ENCODE results near the gene CBFA2T3. TPM values are rescaled to one million over a fixed set of nuclear protein-coding genes. Genes with fewer than 3 reads are reported as not detected.

The CBFA2T3 gene
- total RNA-seq, 2 experiments from 2014 or later: not detected

GRCh38 chr16:88913001-88913612 lies 63.9 kb downstream of the CBFA2T3 start:
- Mint-ChIP-seq H3K4me1 (ENCODE audit: low read depth) (no peaks in the 10 kb centered on the region), H3K27ac (no peak overlapping the region), H3K27me3 (ENCODE audit: low read depth) (no peaks in the 10 kb centered on the region), H3K36me3 (ENCODE audit: low read depth) (no peaks in the 10 kb centered on the region), H3K9me3 (no peaks in the 10 kb centered on the region), H3K4me3 (no peak overlapping the region)
- CTCF ChIA-PET: interaction anchor here (0.6 kb wide), 1 partner anchor 16 kb away, joined by 3 read pairs; no protein-coding TSS in a partner anchor
- no peak for DNase-seq
- intact Hi-C loops (cut with micrococcal nuclease): no loop called here

- Mint-ChIP-seq H3K27ac (no peak overlapping the region), H3K4me1 (ENCODE audit: low read depth) (no peaks in the 10 kb centered on the region), H3K4me3 (no peak overlapping the region), H3K27me3 (ENCODE audit: low read depth) (no peaks in the 10 kb centered on the region), H3K36me3 (ENCODE audit: low read depth) (no peaks in the 10 kb centered on the region), H3K9me3 (no peaks in the 10 kb centered on the region)
- intact Hi-C loops (cut with micrococcal nuclease): no loop called here
- CTCF ChIA-PET: interaction anchor here (0.6 kb wide), 1 partner anchor 17 kb away, joined by 3 read pairs; no protein-coding TSS in a partner anchor
- DNase-seq: no peak
Observed at GRCh38 chr16:88912556-88912955, 64.5 kb downstream of the CBFA2T3 start.

GRCh38 chr16:88911946-88912310 lies 65.1 kb downstream of the CBFA2T3 start:
- no peak overlapping the region for H3K27ac Mint-ChIP-seq
- no peaks in the 10 kb centered on the region for H3K4me1 Mint-ChIP-seq (ENCODE audit: low read depth)
- no peaks in the 10 kb centered on the region for H3K27me3 Mint-ChIP-seq (ENCODE audit: low read depth)
- no peaks in the 10 kb centered on the region for H3K9me3 Mint-ChIP-seq
- intact Hi-C loops (cut with micrococcal nuclease): no loop called here
- H3K36me3 Mint-ChIP-seq (ENCODE audit: low read depth): no peaks in the 10 kb centered on the region
- no peak for DNase-seq
- CTCF ChIA-PET: no interaction called here
- H3K4me3 Mint-ChIP-seq: no peak overlapping the region

DNA sequence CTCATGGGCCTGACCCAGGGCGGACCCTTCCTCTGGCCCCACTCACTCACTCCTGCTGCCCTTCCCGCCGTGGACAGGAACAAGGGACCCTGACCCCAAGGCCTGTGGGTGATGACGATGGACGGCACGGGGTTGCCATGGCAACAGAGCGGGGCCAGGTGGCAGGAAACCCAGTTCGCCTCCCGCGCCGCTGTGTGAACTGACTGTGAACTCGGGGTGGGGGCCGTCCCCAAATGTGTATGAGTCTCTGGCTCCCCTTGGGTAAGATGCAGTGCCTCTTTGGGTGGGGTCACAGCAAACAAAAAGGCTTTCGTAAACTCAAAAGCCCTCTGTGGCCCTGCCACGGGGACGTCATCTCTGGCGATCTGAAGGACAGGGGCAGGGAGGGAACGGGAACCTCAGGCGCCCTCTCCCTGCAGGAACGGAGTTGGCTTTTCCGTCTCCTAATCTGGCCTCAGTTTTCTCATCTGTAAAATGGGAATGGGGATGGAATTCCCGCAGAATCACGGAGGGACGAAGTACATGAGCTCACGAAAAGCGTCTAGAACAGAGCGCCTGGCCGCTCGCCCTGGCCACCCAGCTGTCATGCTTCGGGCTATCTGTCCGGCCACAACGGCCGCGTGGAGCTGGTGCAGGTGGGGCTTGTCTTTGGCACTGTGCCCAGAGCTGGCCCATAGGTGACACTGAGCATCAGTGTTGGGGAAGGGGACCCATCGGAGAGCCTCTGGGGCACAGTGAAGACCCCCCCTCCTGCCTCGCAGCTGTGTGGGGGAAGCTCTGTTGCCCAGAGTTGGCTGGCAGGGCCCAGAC lies 65.7 kb downstream of the CBFA2T3 start:
- intact Hi-C loops (cut with micrococcal nuclease): no loop called here
- H3K9me3 Mint-ChIP-seq: no peaks in the 10 kb centered on the region
- no peaks in the 10 kb centered on the region for H3K36me3 Mint-ChIP-seq (ENCODE audit: low read depth)
- no peak overlapping the region for H3K4me3 Mint-ChIP-seq
- DNase-seq: no peak
- CTCF ChIA-PET: no interaction called here
- H3K27ac Mint-ChIP-seq: no peak overlapping the region
- H3K27me3 Mint-ChIP-seq (ENCODE audit: low read depth): no peaks in the 10 kb centered on the region
- no peaks in the 10 kb centered on the region for H3K4me1 Mint-ChIP-seq (ENCODE audit: low read depth)

GRCh38 chr16:88910284-88911135 lies 66.5 kb downstream of the CBFA2T3 start:
- Mint-ChIP-seq H3K27me3 (ENCODE audit: low read depth) (no peaks in the 10 kb centered on the region), H3K27ac (no peak overlapping the region), H3K4me1 (ENCODE audit: low read depth) (no peaks in the 10 kb centered on the region), H3K36me3 (ENCODE audit: low read depth) (no peaks in the 10 kb centered on the region), H3K4me3 (no peak overlapping the region), H3K9me3 (no peaks in the 10 kb centered on the region)
- no peak for DNase-seq
- intact Hi-C loops (cut with micrococcal nuclease): no loop called here
- CTCF ChIA-PET: interaction anchor here (0.5 kb wide), 1 partner anchor 81 kb away, joined by 3 read pairs; no protein-coding TSS in a partner anchor

DNA sequence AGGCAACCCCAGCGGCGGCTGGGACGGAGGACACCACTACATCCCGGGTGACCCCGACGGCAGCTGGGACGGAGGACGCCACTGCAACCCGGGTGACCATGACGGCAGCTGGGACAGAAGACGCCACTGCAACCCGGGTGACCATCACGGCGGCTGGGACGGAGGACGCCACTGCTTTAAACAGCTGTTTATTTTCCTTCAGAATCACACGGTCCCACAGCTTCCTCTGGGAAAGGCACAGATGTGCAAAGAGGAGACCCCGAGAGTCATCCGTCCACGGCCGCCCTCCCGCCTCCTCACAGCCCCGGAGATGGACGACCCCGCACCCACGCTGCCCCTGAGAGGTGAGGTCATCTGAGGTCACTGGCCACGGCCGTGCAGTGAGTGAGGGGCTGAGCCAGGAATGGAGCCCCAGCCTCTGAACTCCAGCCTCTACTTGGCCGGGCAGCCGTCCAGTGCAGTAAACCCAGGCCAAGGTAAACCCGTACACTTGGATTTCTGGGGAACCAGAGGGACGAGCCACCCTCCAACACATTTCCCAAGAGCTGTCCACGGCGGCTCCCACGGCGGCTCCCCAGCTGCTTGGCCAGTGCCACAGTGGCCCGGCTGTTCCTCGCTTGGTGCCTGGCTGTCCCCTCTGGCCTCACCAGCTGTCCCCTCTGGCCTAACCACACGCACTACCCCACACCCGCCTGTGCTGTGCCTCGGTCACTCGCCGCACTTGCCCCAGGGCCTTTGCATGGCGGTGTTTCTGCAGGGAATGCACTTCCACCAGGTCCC lies 67.4 kb downstream of the CBFA2T3 start:
- Mint-ChIP-seq H3K9me3 (no peaks in the 10 kb centered on the region), H3K36me3 (ENCODE audit: low read depth) (no peaks in the 10 kb centered on the region), H3K27ac (no peak overlapping the region), H3K27me3 (ENCODE audit: low read depth) (no peaks in the 10 kb centered on the region), H3K4me3 (no peak overlapping the region), H3K4me1 (ENCODE audit: low read depth) (no peaks in the 10 kb centered on the region)
- DNase-seq: no peak
- CTCF ChIA-PET: interaction anchor here (0.5 kb wide), 1 partner anchor 81 kb away, joined by 3 read pairs; no protein-coding TSS in a partner anchor
- intact Hi-C loops (cut with micrococcal nuclease): no loop called here

DNA sequence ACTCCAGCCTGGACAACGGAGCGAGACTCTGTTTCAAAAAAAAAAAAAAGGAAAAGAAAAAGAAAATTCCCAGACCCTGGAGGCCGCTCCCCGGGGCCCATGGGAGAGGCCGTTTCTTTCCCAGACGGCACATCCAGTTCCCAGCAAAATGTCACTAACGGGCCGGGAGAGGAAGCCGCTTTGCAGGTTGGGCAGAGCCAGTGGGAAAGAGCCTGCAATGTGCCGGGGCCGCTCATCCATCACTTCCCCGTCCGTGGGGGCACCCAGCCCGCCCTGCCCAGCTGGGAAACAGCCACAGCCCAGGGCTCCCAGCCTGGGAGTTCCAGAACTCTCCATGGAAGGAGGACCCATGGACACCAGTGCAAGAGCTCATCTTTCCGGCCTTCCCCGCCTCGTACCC lies 68.7 kb downstream of the CBFA2T3 start:
- intact Hi-C loops (cut with micrococcal nuclease): no loop called here
- no peaks in the 10 kb centered on the region for H3K4me1 Mint-ChIP-seq (ENCODE audit: low read depth)
- CTCF ChIA-PET: no interaction called here
- H3K9me3 Mint-ChIP-seq: no peaks in the 10 kb centered on the region
- no peak overlapping the region for H3K27ac Mint-ChIP-seq
- DNase-seq: no peak
- H3K27me3 Mint-ChIP-seq (ENCODE audit: low read depth): no peaks in the 10 kb centered on the region
- no peak overlapping the region for H3K4me3 Mint-ChIP-seq
- no peaks in the 10 kb centered on the region for H3K36me3 Mint-ChIP-seq (ENCODE audit: low read depth)

- DNase-seq: no peak
- CTCF ChIA-PET: no interaction called here
- Mint-ChIP-seq H3K36me3 (ENCODE audit: low read depth) (no peaks in the 10 kb centered on the region), H3K9me3 (no peaks in the 10 kb centered on the region), H3K27me3 (ENCODE audit: low read depth) (no peaks in the 10 kb centered on the region), H3K27ac (no peak overlapping the region), H3K4me3 (no peak overlapping the region), H3K4me1 (ENCODE audit: low read depth) (no peaks in the 10 kb centered on the region)
- intact Hi-C loops (cut with micrococcal nuclease): no loop called here
Observed at GRCh38 chr16:88907768-88908167, 69.2 kb downstream of the CBFA2T3 start.

DNA sequence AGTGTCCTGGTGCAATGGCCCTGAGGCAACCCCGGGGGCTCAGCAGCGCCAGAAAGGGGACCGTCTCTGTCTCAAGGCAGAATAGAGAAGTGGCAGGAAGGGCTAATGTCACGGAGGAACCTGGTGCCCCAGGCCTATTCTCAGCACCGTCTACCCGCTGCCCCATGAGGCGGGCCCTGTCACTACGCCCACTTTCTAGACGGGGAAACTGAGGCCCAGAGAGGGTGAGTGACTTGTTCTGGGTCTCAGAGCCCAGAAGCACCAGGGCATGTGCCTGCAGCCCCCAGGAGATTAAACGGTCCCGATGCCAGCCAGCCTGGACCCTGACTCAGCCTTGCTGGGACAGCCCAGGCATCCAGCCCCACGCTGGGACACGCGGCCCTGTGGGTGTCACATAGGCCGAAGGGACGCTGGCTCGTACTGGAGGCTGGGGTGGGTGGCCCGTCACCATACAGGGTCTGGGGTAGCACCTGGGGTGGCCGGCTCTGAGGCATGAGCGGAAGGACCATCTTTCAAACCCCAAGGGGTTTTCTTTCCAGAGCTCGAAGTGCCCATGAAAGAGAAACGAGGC lies 70.4 kb downstream of the CBFA2T3 start:
- H3K36me3 Mint-ChIP-seq (ENCODE audit: low read depth): no peaks in the 10 kb centered on the region
- intact Hi-C loops (cut with micrococcal nuclease): no loop called here
- no peaks in the 10 kb centered on the region for H3K9me3 Mint-ChIP-seq
- no peak for DNase-seq
- H3K4me3 Mint-ChIP-seq: no peak overlapping the region
- CTCF ChIA-PET: no interaction called here
- H3K4me1 Mint-ChIP-seq (ENCODE audit: low read depth): no peaks in the 10 kb centered on the region
- H3K27ac Mint-ChIP-seq: no peak overlapping the region
- H3K27me3 Mint-ChIP-seq (ENCODE audit: low read depth): no peaks in the 10 kb centered on the region

DNA sequence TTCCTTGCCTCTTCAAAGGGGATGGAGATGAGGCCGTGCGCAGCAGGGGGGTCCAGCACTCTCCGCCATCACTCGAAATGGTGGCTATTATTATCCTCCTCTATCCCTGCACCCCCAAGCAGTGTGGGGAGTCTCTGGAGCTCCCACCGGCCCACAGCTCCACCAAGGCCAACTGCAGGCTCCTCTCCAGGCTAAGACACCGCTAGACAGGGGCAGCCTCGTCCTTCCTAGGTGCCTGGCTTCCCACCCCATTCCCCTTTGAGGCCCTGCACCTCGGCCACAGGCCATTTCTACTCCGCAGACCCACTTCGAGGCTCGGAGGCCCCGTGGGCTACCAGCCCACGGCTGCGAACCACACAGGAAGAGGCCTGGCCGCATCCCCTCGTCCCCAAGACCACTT lies 71.0 kb downstream of the CBFA2T3 start:
- no peak for DNase-seq
- H3K9me3 Mint-ChIP-seq: no peaks in the 10 kb centered on the region
- no peaks in the 10 kb centered on the region for H3K27me3 Mint-ChIP-seq (ENCODE audit: low read depth)
- H3K36me3 Mint-ChIP-seq (ENCODE audit: low read depth): no peaks in the 10 kb centered on the region
- H3K4me3 Mint-ChIP-seq: no peak overlapping the region
- no peaks in the 10 kb centered on the region for H3K4me1 Mint-ChIP-seq (ENCODE audit: low read depth)
- CTCF ChIA-PET: no interaction called here
- intact Hi-C loops (cut with micrococcal nuclease): no loop called here
- H3K27ac Mint-ChIP-seq: no peak overlapping the region

DNA sequence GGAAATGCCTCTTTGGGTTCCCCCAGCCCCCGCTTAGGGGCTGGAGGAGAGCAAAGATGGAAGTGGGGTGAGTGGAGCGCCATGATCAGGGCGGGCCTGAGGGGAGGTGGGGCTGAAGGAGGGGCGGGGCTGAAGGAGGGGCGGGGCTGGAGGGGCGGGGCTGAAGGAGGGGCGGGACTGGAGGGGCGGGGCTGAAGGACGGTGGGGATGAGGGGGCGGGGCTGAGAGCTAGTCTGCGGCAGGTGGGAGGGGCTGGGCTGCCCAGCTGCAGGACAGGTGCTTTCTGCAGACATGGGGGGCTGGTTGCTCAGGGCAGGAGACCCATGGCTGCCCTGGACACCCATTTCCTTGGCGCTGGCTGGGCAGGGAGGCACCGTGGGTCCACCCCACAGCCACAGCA lies 71.4 kb downstream of the CBFA2T3 start:
- CTCF ChIA-PET: no interaction called here
- Mint-ChIP-seq H3K27ac (no peak overlapping the region), H3K4me3 (no peak overlapping the region), H3K27me3 (ENCODE audit: low read depth) (no peaks in the 10 kb centered on the region), H3K9me3 (no peaks in the 10 kb centered on the region), H3K36me3 (ENCODE audit: low read depth) (no peaks in the 10 kb centered on the region), H3K4me1 (ENCODE audit: low read depth) (no peaks in the 10 kb centered on the region)
- intact Hi-C loops (cut with micrococcal nuclease): no loop called here
- DNase-seq: no peak
